ENCODE measurements around the gene B3GALT4. TPM values are rescaled to one million over a fixed set of nuclear protein-coding genes. Genes with fewer than 3 reads are reported as not detected.

Gene B3GALT4
- total RNA-seq, 3 donors from 2014 or later: 8.2 to 15.0 (median 11.1) TPM

DNA sequence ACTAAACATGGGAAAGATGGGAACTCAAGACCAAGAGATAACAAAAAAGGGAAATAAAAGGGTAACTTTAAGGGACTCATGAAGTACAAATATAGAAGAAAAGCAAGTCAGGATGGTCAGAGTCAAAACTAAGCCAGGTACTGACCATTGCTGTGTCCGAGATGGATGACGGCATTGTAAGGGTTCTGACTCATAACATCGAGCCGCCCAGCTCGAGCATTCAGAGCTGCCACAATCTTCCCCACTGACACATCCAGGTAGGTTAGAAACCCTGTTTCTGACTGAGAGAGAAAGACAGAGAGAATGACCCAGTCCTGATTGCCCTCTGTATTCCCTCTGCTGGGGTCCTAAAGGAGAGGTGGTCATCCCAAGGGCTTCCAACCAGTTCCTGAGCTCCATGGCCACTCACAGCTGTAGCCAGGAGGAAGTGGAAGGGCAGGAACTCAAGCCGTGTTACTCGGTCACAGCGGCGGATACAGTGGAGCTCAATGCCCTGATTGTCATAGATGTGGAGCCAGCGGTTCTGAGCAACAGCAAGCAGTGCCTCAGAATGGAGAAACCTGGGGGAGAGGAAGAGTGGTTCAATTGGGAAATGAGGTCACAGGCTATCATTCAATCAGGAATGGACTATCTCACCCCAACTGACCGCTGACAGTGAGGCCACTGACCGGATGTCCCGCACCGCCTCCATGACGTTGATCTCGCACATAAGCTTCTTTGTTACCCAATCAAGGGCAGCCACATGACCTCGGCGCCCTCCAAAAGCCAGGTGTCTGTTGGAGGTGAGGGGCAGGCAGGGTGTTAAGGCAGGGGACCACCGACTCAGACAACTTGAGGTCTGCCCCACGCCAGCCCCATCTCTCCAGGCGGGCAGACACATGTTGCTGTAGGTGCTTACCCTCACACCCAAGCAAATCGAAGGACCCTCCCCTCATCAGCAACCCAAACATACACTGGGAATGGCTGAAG, 10.3 kb downstream of the B3GALT4 start:
- intact Hi-C loops (cut with DNase I; ENCODE audit: low total_unique reads): no loop called here
- no peak overlapping the region for H3K27ac ChIP-seq
- H3K4me1 ChIP-seq: peaks cover 3 to 6% of the 10 kb centered on the region in 2 donors
- H3K27me3 ChIP-seq: no peaks in the 10 kb centered on the region
- TF ChIP-seq, protein P1, sequence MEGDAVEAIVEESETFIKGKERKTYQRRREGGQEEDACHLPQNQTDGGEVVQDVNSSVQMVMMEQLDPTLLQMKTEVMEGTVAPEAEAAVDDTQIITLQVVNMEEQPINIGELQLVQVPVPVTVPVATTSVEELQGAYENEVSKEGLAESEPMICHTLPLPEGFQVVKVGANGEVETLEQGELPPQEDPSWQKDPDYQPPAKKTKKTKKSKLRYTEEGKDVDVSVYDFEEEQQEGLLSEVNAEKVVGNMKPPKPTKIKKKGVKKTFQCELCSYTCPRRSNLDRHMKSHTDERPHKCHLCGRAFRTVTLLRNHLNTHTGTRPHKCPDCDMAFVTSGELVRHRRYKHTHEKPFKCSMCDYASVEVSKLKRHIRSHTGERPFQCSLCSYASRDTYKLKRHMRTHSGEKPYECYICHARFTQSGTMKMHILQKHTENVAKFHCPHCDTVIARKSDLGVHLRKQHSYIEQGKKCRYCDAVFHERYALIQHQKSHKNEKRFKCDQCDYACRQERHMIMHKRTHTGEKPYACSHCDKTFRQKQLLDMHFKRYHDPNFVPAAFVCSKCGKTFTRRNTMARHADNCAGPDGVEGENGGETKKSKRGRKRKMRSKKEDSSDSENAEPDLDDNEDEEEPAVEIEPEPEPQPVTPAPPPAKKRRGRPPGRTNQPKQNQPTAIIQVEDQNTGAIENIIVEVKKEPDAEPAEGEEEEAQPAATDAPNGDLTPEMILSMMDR (IDR thresholded peaks at IDR 0.05): no peak
- TF ChIP-seq POLR2A (IDR thresholded peaks at IDR 0.05) (no peak), POLR2AphosphoS5 (IDR thresholded peaks at IDR 0.05) (no peak)
- no peaks in the 10 kb centered on the region for H3K36me3 ChIP-seq
- H3K9me3 ChIP-seq: no peaks in the 10 kb centered on the region
- DNase-seq (ENCODE audit: low spot score in 2 of 2): no peak
- H3K4me3 ChIP-seq: peak overlapping the region in 1 of 3 donors; percentile 81

DNA sequence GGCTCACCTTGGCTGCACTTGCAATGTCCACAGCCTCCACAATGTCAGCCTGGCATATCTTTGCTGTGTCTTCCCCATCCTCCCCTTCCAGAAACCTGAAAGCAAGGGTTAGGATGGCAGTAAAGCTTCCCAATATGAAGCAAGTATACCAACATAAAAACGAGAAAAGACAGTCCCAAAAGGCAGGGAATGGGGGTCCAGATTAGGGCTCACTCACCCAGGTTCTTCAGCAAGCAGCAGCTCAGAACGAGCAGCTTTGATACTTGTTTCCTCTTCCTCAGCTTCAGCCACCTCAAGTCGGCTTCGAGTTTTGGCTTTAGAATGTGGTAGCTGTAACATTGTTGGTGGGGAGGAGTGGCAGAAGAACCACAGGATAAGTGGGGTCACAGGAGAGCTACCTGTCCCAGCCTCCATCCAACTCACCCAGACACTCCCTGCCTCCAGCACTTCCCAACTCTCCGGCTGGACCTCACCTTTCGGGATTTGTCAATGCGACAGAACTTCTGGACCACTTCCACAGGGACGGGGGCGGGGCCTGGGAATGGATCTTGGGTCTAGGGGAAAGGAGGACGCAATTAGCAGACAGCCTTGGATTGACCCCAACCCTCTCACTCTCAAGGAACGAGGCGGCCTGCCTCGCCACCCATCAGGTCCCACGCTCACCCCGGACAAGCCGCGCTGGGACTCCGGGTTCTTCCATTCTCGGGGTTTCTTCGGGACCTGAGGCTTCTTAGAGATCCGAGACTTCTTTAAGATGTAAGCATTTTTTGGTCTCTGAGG, 11.4 kb downstream of the B3GALT4 start:
- no peaks in the 10 kb centered on the region for H3K27me3 ChIP-seq
- TF ChIP-seq, protein P1 (IDR thresholded peaks at IDR 0.05): no peak
- TF ChIP-seq POLR2A (IDR thresholded peaks at IDR 0.05) (no peak), POLR2AphosphoS5 (IDR thresholded peaks at IDR 0.05) (no peak)
- H3K27ac ChIP-seq: peak overlapping the region; percentile 76 to 85
- intact Hi-C loops (cut with DNase I; ENCODE audit: low total_unique reads): no loop called here
- H3K4me1 ChIP-seq: peaks cover 3 to 6% of the 10 kb centered on the region in 2 donors
- no peak for DNase-seq (ENCODE audit: low spot score in 2 of 2)
- H3K9me3 ChIP-seq: no peaks in the 10 kb centered on the region
- no peaks in the 10 kb centered on the region for H3K36me3 ChIP-seq
- H3K4me3 ChIP-seq: peak overlapping the region; percentile 70 to 81 (median 79)

DNA sequence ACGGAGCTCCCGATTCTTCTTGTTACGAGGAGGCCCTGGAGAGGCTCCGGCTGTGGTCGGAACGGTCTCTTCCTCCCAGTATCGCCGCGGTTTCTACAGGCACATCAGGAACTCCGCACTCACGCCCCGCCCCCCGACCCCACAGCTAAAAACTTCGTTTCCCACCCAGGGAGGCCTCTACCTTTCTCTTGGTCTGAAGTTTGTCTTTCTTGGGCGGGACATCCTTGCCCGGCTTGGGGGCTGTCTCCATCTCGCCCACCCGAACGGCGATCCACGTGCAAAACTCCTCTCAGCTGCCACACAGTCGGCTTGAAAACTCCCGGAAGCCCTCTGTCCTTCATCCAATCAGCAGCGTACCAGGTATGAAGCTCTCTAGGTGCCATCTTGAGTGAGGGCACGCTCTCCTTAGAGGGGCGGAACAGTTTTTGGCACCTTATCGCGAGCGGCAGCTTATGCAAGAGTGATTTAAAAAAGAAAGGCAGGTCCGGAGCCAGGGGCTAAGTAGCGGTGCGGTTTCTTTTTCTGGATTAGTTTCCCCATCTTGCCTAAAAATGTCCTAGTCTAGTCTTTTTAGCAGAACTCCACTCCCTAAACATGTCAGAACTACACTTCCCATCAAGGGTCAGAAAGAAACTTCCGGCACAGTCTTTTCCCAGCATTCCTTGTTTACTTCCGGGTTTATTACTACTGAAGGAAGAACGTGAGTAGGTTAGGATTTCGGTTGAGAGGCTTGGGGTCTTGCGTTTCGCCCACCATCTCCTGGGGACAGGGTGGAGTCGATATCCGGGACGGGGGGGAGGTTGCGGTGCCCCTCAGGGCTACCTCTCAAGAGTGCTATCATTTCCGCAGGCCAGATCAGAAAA, 12.2 kb downstream of the B3GALT4 start, which contains the start of the genes PFDN6 and WDR46:
PFDN6 (plus strand) TSS at position 681 of the 863 bp plus-strand sequence. CDS start 256 bp downstream, outside the sequence.
WDR46 (minus strand) TSS at position 319 of the 863 bp plus-strand sequence; CDS start at position 250, 69 bp downstream.
- Histone ChIP-seq H3K4me3 (peak within 1 kb of the TSS; percentile 70 to 81 (median 79)), H3K27me3 (no peaks in the 10 kb centered on the region), H3K4me1 (peaks cover 3 to 6% of the 10 kb centered on the region in 2 donors), H3K27ac (peak within 1 kb of the TSS; percentile 76 to 85), H3K9me3 (no peaks in the 10 kb centered on the region), H3K36me3 (no peaks in the 10 kb centered on the region)
- TF ChIP-seq POLR2A (IDR thresholded peaks at IDR 0.05) (no peak), POLR2AphosphoS5 (IDR thresholded peaks at IDR 0.05) (peak; percentile 39 to 83 (median 72))
- intact Hi-C loops (cut with DNase I; ENCODE audit: low total_unique reads): no loop called here
- peak; percentile 65 to 83 for DNase-seq (ENCODE audit: low spot score in 2 of 2)

DNA sequence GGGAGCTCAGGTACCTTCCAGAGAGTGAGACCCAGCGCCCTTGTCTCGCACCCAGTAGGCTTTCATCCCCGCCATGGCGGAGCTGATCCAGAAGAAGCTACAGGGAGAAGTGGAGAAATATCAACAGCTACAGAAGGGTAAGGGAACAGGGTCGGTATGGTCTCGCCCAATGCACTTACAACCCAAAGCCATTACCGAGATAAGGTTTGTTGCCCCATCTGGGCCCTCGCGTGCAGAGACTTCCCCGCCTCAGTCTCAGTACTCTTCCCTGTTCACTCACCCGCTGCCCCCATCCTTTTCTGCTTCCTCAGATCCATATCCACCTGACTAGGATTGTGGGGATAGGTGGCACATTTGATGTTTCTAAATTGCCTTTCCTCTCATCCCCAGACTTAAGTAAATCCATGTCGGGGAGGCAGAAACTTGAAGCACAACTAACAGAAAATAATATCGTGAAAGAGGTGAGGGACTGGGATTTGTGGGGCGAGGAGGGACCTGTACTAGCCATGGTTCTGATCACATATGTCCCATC, 12.9 kb downstream of the B3GALT4 start:
- Histone ChIP-seq H3K27ac (peak overlapping the region; percentile 76 to 85), H3K9me3 (no peaks in the 10 kb centered on the region), H3K4me1 (peaks cover 3 to 6% of the 10 kb centered on the region in 2 donors), H3K27me3 (no peaks in the 10 kb centered on the region), H3K36me3 (no peaks in the 10 kb centered on the region), H3K4me3 (peak overlapping the region; percentile 70 to 81 (median 79))
- intact Hi-C loops (cut with DNase I; ENCODE audit: low total_unique reads): no loop called here
- DNase-seq (ENCODE audit: low spot score in 2 of 2): no peak
- TF ChIP-seq, protein P1 (IDR thresholded peaks at IDR 0.05): no peak
- TF ChIP-seq POLR2A (IDR thresholded peaks at IDR 0.05) (no peak), POLR2AphosphoS5 (IDR thresholded peaks at IDR 0.05) (no peak)

All from breast epithelium (tissue), 4 donors.